G401 (cell line): ENCODE measurements around the gene CCND1. TPM values are rescaled to one million over a fixed set of nuclear protein-coding genes. Genes with fewer than 3 reads are reported as not detected.

Source experiments
- DNase-seq: peaks from one replicate; pipeline ENCODE4 v3.0.0-alpha.2; 2015; ENCODE audit warnings: low spot score
- in situ Hi-C: cut with HindIII; loops from 2 replicates; pipeline ENCODE4 v1.10.0; 2016; ENCODE audit warnings: low sequenced_read_pairs, mixed read lengths
- total RNA-seq: library from RNA; depleted of rRNA; stranded (reverse); fragments of >200 nt; shearing (Covaris generic); gene quantifications from 2 replicates; pipeline ENCODE4 v1.2.3, GENCODE V29; 2014

The CCND1 gene
- total RNA-seq, 1 experiment from 2014 or later: 101 TPM

- DNase-seq: no peak
- in situ Hi-C loops: no loop called here
Measured at GRCh38 chr11:69648679-69649575, 8.0 kb downstream of the CCND1 start.

DNA sequence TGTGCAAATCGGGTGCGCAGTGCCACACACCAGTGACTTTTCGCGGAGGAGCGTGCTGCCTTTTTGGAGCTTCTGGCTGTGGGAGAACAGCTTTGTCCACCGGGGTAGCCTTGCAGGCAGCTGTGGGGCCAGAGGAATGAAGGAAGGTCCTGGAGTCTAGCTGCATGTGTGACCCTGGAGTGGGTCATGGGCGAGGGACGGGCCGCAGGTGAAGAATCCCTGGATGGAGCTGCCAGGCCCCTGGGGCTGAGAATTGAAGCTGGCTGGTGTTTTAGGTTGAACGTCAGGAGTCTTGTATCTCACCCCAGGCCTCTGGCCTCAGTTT is 8.6 kb downstream of the CCND1 start:
- in situ Hi-C loops: no loop called here
- no peak for DNase-seq

DNA sequence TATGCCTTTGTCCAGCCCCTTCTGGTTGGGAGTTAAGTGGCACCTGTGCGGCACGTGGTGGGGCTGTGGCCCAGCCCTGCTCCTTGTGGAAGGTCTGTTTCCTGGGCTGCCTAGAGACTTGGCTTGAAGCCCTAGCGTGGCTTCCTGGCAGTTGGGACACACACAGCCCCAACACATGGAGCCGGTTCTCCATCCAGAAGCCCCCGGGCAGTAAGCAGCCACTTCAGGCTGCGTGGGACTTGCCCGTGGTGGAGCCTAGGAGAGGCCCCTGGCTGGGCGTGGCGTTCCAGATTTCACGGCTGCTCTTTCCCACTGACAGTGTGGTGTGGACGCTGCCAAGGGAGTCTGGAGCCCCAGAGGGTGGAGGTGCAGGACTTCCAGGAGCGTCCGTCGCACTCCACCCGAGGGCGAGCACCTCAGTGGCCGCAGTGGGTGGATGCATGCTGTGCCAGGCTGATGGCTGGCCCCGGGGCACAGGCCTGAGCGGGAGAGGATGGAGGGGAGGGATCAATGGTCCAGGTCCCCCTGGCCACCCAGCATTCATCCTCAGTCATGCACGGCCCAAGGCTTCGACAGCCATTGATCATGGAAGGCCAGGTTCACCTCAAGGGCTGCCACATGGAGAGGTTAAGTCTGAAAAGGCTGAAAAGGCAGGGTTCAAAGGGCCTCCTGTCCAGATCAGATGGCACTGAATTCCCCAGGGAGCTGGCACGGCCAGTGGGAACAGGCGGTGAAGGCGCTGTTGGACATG is 9.3 kb downstream of the CCND1 start:
- in situ Hi-C loops: loop anchor here (25.0 kb wide), 1 partner anchor 538 kb away; no protein-coding TSS in a partner anchor
- DNase-seq: no peak

- DNase-seq: no peak
- in situ Hi-C loops: loop anchor here (25.0 kb wide), 1 partner anchor 539 kb away; no protein-coding TSS in a partner anchor
Measured at GRCh38 chr11:69650832-69651344, 9.9 kb downstream of the CCND1 start.

DNA sequence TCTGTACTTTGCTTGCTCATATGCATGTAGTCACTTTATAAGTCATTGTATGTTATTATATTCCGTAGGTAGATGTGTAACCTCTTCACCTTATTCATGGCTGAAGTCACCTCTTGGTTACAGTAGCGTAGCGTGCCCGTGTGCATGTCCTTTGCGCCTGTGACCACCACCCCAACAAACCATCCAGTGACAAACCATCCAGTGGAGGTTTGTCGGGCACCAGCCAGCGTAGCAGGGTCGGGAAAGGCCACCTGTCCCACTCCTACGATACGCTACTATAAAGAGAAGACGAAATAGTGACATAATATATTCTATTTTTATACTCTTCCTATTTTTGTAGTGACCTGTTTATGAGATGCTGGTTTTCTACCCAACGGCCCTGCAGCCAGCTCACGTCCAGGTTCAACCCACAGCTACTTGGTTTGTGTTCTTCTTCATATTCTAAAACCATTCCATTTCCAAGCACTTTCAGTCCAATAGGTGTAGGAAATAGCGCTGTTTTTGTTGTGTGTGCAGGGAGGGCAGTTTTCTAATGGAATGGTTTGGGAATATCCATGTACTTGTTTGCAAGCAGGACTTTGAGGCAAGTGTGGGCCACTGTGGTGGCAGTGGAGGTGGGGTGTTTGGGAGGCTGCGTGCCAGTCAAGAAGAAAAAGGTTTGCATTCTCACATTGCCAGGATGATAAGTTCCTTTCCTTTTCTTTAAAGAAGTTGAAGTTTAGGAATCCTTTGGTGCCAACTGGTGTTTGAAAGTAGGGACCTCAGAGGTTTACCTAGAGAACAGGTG is 11.1 kb downstream of the CCND1 start:
- no peak for DNase-seq
- in situ Hi-C loops: loop anchor here (25.0 kb wide), 1 partner anchor 540 kb away; no protein-coding TSS in a partner anchor

DNA sequence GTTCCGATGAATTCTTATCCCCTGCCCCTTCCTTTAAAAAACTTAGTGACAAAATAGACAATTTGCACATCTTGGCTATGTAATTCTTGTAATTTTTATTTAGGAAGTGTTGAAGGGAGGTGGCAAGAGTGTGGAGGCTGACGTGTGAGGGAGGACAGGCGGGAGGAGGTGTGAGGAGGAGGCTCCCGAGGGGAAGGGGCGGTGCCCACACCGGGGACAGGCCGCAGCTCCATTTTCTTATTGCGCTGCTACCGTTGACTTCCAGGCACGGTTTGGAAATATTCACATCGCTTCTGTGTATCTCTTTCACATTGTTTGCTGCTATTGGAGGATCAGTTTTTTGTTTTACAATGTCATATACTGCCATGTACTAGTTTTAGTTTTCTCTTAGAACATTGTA is 12.0 kb downstream of the CCND1 start:
- in situ Hi-C loops: loop anchor here (25.0 kb wide), 1 partner anchor 541 kb away; no protein-coding TSS in a partner anchor
- no peak for DNase-seq

DNA sequence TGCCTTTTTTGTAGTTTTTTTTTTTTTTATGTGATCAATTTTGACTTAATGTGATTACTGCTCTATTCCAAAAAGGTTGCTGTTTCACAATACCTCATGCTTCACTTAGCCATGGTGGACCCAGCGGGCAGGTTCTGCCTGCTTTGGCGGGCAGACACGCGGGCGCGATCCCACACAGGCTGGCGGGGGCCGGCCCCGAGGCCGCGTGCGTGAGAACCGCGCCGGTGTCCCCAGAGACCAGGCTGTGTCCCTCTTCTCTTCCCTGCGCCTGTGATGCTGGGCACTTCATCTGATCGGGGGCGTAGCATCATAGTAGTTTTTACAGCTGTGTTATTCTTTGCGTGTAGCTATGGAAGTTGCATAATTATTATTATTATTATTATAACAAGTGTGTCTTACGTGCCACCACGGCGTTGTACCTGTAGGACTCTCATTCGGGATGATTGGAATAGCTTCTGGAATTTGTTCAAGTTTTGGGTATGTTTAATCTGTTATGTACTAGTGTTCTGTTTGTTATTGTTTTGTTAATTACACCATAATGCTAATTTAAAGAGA is 12.5 kb downstream of the CCND1 start:
- in situ Hi-C loops: loop anchor here (25.0 kb wide), 1 partner anchor 541 kb away; no protein-coding TSS in a partner anchor
- no peak for DNase-seq

DNA sequence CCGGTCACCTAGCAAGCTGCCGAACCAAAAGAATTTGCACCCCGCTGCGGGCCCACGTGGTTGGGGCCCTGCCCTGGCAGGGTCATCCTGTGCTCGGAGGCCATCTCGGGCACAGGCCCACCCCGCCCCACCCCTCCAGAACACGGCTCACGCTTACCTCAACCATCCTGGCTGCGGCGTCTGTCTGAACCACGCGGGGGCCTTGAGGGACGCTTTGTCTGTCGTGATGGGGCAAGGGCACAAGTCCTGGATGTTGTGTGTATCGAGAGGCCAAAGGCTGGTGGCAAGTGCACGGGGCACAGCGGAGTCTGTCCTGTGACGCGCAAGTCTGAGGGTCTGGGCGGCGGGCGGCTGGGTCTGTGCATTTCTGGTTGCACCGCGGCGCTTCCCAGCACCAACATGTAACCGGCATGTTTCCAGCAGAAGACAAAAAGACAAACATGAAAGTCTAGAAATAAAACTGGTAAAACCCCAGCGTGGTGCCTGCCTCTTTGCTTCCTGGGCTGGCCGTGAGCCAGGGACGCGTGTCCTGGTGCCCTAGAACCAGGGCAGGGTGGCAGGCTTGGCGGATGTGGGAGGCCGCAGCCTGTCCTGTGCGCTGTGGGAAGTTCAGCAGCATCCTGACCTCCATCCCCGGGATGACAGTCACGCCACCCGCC is 13.2 kb downstream of the CCND1 start:
- in situ Hi-C loops: loop anchor here (25.0 kb wide), 1 partner anchor 542 kb away; no protein-coding TSS in a partner anchor
- DNase-seq: no peak

DNA sequence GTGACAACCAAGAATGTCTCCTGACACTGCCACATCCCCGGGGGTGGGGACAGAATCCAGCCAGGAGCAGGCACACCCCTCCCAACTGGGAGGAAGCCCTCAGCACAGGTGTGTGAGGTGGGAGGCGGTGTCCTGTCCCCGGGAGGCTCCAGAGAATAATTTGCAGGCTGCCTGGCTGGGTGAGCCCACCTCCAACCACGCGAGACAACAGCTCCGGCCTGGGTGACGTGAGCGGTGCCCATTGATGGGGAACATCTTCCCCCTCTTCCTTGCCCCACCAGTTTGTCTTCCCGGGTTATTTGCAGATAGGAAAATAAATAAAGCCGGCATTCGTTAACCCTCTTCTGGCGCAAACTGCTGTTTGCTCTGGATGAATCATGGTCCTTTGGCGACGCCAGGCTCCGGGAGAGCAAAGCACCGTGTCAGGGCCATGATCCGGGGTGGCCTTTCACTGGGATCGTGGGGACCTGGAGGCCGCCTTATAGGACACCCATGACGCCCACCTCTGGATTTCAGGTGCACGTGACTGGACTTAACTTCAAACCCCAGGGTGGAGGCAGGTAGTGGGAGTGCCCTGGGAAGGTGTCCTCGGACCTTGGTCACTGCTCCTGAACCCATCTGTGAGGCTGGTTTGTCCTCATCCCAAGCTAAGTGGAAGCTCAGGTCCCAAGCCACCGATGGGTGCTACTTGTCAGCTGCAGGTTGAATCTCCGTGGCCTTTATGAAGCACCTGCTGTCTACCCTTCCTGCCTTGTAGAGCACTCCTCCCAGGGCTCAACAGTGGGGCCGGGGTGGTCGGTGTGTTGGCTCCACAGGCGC is 13.9 kb downstream of the CCND1 start:
- DNase-seq: no peak
- in situ Hi-C loops: loop anchor here (25.0 kb wide), 1 partner anchor 543 kb away; no protein-coding TSS in a partner anchor

DNA sequence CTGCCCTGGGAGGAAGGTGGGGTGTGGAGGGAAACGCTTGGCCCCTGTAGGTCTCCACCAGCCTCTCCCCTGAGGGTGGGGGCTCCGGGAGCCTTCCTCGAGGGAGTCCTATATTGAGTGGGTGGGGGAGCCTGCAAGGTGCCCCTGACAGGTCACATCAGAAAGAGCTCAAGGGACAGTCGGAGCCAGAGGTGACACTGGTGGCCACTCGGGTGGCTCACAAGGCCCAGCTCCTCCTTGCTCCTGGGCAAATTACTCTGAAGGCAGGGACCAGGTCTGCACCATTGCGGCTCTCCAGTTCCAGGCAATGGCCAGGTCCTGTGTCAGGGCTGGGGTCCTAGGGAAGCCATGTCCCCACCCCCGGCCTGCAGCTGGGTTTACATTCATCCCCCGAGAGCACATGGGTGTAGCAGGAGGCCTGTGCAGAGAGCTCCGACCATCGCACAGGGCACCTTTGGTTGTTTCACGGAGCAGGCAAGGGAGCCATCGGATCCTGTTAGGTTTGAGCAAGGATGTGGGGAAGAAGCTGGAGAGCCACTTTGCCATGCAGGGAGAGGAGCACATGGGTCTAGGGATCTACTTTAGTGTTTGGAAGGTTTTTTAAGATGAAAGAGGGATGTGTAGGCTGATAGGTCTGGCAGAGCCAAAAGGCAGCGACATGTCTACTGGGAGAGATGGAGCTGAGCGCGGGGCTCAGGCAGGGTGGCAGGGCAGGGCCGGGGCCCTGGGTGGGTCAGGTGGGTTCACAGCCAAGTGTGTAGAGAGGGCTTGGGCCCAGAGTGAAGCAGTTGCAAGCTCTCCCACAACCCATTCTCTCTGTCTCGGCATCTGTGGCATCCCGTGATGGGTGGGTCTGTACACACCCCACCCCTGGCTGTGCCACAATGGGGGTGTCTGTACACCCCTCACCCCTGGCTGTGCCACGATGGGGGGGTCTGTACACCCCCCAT is 14.8 kb downstream of the CCND1 start:
- in situ Hi-C loops: loop anchor here (25.0 kb wide), 1 partner anchor 543 kb away; no protein-coding TSS in a partner anchor
- DNase-seq: no peak

GRCh38 chr11:69656536-69657455 is 15.8 kb downstream of the CCND1 start:
- DNase-seq: no peak
- in situ Hi-C loops: loop anchor here (25.0 kb wide), 1 partner anchor 544 kb away; no protein-coding TSS in a partner anchor

- in situ Hi-C loops: loop anchor here (25.0 kb wide), 1 partner anchor 545 kb away; no protein-coding TSS in a partner anchor
Measured at GRCh38 chr11:69657456-69657910, 16.5 kb downstream of the CCND1 start.

DNA sequence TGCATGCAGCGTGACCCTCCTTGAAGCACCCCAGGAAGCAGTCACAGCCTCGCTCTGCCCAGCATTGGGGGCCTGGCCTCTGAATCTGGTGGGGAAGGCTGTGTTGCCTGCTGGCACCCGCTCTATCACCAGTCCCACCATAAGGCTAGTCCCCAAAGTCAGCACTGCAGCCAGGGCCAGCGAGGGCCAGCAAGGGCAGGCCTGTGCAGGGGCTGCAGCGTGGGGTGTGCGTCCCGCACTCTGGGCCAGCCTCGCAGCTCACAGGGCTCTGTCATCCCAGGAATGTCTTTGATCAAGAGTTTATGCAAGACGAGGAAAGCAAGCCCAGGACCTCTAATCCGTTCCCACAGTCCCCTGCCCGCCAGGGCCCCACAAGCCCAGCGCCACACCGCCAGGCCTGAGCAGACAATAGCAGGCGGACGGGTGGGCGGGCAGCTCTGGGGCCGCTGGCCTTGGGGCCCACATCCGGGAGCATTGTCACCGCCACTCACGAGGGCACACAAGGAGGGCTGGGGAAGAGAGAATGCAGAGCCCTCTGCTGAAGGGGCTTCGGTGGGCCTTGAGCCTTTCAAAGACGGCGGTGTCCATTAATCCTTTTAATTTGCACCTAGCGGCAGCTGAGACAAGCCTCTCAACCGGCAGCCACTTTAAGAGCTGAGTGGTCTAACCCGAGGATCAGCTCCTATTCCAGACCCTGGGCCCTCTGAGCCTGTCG is 17.1 kb downstream of the CCND1 start:
- no peak for DNase-seq

More at GRCh38 chr11:69657456-69657910, 16.5 kb downstream of the CCND1 start:
- DNase-seq: no peak

More for the DNA sequence above, 17.1 kb downstream of the CCND1 start:
- in situ Hi-C loops: loop anchor here (25.0 kb wide), 1 partner anchor 546 kb away; no protein-coding TSS in a partner anchor
